H9 (cell line): ENCODE measurements around the gene MPZL3. TPM values are rescaled to one million over a fixed set of nuclear protein-coding genes. Genes with fewer than 3 reads are reported as not detected.
"Not testable (repeated sequence)": the region's sequence is repeated elsewhere in the genome, so short reads cannot be mapped to it uniquely, and the experiment has no call there.

Experiments used
- DNase-seq: peaks from one replicate; pipeline ENCODE4 v3.0.0-alpha.2; 2017
- H2AFZ ChIP-seq: one replicate; pipeline ENCODE4 v1.6.1; 2013; ENCODE audit warnings: mild to moderate bottlenecking, low read length, control low read depth, moderate library complexity
- H2AK5ac ChIP-seq: 2 replicates; pipeline ENCODE4 v1.6.1; 2013; ENCODE audit warnings: low read length, control low read depth, mixed read lengths; ENCODE audit not compliant: insufficient read length
- H2BK120ac ChIP-seq: one replicate; pipeline ENCODE4 v1.6.1; 2013; ENCODE audit warnings: low read depth, mild to moderate bottlenecking, low read length, control low read depth, inconsistent platforms; ENCODE audit not compliant: poor library complexity, severe bottlenecking
- H2BK12ac ChIP-seq: 2 replicates; pipeline ENCODE4 v1.6.1; 2013; ENCODE audit warnings: low read length, control low read depth, mixed read lengths, low read depth; ENCODE audit not compliant: insufficient read length
- H2BK15ac ChIP-seq: 2 replicates; pipeline ENCODE4 v1.6.1; 2013; ENCODE audit warnings: low read depth, low read length, control low read depth
- H2BK20ac ChIP-seq: one replicate; pipeline ENCODE4 v1.6.1; 2013; ENCODE audit warnings: low read depth, mild to moderate bottlenecking, low read length, control low read depth, inconsistent platforms; ENCODE audit not compliant: poor library complexity, severe bottlenecking
- H2BK5ac ChIP-seq: 2 replicates; pipeline ENCODE4 v1.6.1; 2013; ENCODE audit warnings: low read length, control low read depth, mixed read lengths; ENCODE audit not compliant: insufficient read length
- H3K14ac ChIP-seq: 2 replicates; pipeline ENCODE4 v1.6.1; 2013; ENCODE audit warnings: low read length, control low read depth; ENCODE audit not compliant: insufficient read depth
- H3K18ac ChIP-seq: 2 replicates; pipeline ENCODE4 v1.6.1; 2013; ENCODE audit warnings: low read depth, mild to moderate bottlenecking, mixed read lengths, low read length, control low read depth; ENCODE audit not compliant: insufficient read length
- H3K23ac ChIP-seq: 2 replicates; pipeline ENCODE4 v1.6.1; 2013; ENCODE audit warnings: low read length, control low read depth, mixed read lengths, low read depth; ENCODE audit not compliant: insufficient read length
- H3K23me2 ChIP-seq: 2 replicates; pipeline ENCODE4 v1.6.1; 2013; ENCODE audit warnings: low read depth, mild to moderate bottlenecking, mixed read lengths, low read length, control low read depth; ENCODE audit not compliant: insufficient read length, poor library complexity, severe bottlenecking
- H3K27ac ChIP-seq: 2 replicates; pipeline ENCODE4 v1.5.1; 2013; ENCODE audit warnings: low read length, control low read depth, mixed read lengths, low read depth; ENCODE audit not compliant: insufficient read length
- H3K27me3 ChIP-seq: 2 replicates; pipeline ENCODE4 v1.6.1; 2013; ENCODE audit warnings: low read length, control low read depth, inconsistent platforms; ENCODE audit not compliant: insufficient read depth
- H3K4ac ChIP-seq: 2 replicates; pipeline ENCODE4 v1.6.1; 2013; ENCODE audit warnings: low read depth, mild to moderate bottlenecking, control low read depth, inconsistent platforms, low read length, moderate library complexity
- H3K4me1 ChIP-seq: 2 replicates; pipeline ENCODE4 v1.6.1; 2013; ENCODE audit warnings: low read length, control low read depth, inconsistent platforms; ENCODE audit not compliant: insufficient read depth
- H3K4me2 ChIP-seq: 2 replicates; pipeline ENCODE4 v1.6.1; 2013; ENCODE audit warnings: low read length, control low read depth, mixed read lengths; ENCODE audit not compliant: insufficient read length, insufficient read depth
- H3K56ac ChIP-seq: 2 replicates; pipeline ENCODE4 v1.6.1; 2013; ENCODE audit warnings: low read depth, mild to moderate bottlenecking, mixed read lengths, low read length, control low read depth; ENCODE audit not compliant: insufficient read length
- H3K79me1 ChIP-seq: 2 replicates; pipeline ENCODE4 v1.6.1; 2013; ENCODE audit warnings: low read depth, mild to moderate bottlenecking, moderate library complexity, low read length, control low read depth, inconsistent platforms; ENCODE audit not compliant: insufficient read depth, poor library complexity, severe bottlenecking
- H3K79me2 ChIP-seq: 2 replicates; pipeline ENCODE4 v1.6.1; 2013; ENCODE audit warnings: low read length, control low read depth, inconsistent platforms; ENCODE audit not compliant: insufficient read depth
- H3K9ac ChIP-seq: 2 replicates; pipeline ENCODE4 v1.6.1; 2013; ENCODE audit warnings: low read length, control low read depth, mixed read lengths; ENCODE audit not compliant: insufficient read length; ENCODE audit errors: extremely low read depth
- H3K9me3 ChIP-seq: one replicate; pipeline ENCODE4 v1.6.1; 2013; ENCODE audit warnings: low read depth, low read length, inconsistent platforms; ENCODE audit not compliant: control insufficient read depth
- H3T11ph ChIP-seq: one replicate; pipeline ENCODE4 v1.6.1; 2013; ENCODE audit warnings: mild to moderate bottlenecking, low read length, control low read depth, inconsistent platforms
- H4K20me1 ChIP-seq: one replicate; pipeline ENCODE4 v1.6.1; 2013; ENCODE audit not compliant: control insufficient read depth, insufficient read length, insufficient read depth
- H4K5ac ChIP-seq: 2 replicates; pipeline ENCODE4 v1.6.1; 2013; ENCODE audit warnings: low read depth, mild to moderate bottlenecking, mixed read lengths, low read length, control low read depth; ENCODE audit not compliant: insufficient read length
- H4K8ac ChIP-seq: replicated peaks from 2 replicates; pipeline ENCODE4 v1.6.1; 2013; ENCODE audit warnings: low read length, control low read depth, mixed read lengths, low read depth; ENCODE audit not compliant: insufficient read length
- H4K91ac ChIP-seq: 2 replicates; pipeline ENCODE4 v1.6.1; 2013; ENCODE audit warnings: low read depth, mild to moderate bottlenecking, moderate library complexity, mixed read lengths, low read length, control low read depth; ENCODE audit not compliant: insufficient read length
- H3K27ac Mint-ChIP-seq, 3 experiments: 2 replicates in 2 of 3; 3 replicates in 1 of 3; pipeline ENCODE4 v1.8.0; 2020 to 2021; ENCODE audit warnings: mixed read lengths in 3 of 3, mild to moderate bottlenecking in 1 of 3, moderate library complexity in 1 of 3
- H3K27me3 Mint-ChIP-seq: 2 replicates; pipeline ENCODE4 v1.8.0; 2021; ENCODE audit warnings: low read depth, mild to moderate bottlenecking, moderate library complexity, mixed read lengths
- H3K36me3 Mint-ChIP-seq, 3 experiments: 2 replicates in 2 of 3; 3 replicates in 1 of 3; pipeline ENCODE4 v1.8.0; 2020 to 2021; ENCODE audit warnings: low read depth in 3 of 3, mixed read lengths in 3 of 3; ENCODE audit not compliant: insufficient read depth in 1 of 3
- H3K4me1 Mint-ChIP-seq, 2 experiments: 2 replicates each; pipeline ENCODE4 v1.8.0; 2020; ENCODE audit warnings: mixed read lengths in 2 of 2
- H3K4me3 Mint-ChIP-seq, 2 experiments: 2 replicates in 1 of 2; 3 replicates in 1 of 2; pipeline ENCODE4 v1.8.0; 2020 to 2021; ENCODE audit warnings: mild to moderate bottlenecking in 2 of 2, mixed read lengths in 2 of 2, moderate library complexity in 1 of 2
- H3K9me3 Mint-ChIP-seq, 2 experiments: 2 replicates in 1 of 2; 3 replicates in 1 of 2; pipeline ENCODE4 v1.8.0; 2020; ENCODE audit warnings: mild to moderate bottlenecking in 2 of 2, mixed read lengths in 2 of 2, moderate library complexity in 1 of 2
- CTCF ChIP-seq: fragments of 200-600 bp; sonication (generic); conservative IDR thresholded peaks from 3 replicates; pipeline ENCODE4 v1.8.0; 2021; ENCODE audit warnings: antibody characterized with exemption, mild to moderate bottlenecking
- WGBS: extraction: QIAGEN DNeasy Blood & Tissue Kit; methylation state at CpG from one replicate; pipeline ENCODE4 v1.1.7; 2013; ENCODE audit warnings: missing lambda C conversion rate, low lambda C conversion rate, mixed read lengths; ENCODE audit not compliant: insufficient read length; ENCODE audit errors: extremely low coverage; 5-methylcytosine and 5-hydroxymethylcytosine counted together
- total RNA-seq: library from RNA; stranded (reverse); gene quantifications from 2 replicates; pipeline ENCODE4 v1.2.1, GENCODE V29; 2021

The MPZL3 gene
- total RNA-seq, 1 experiment from 2014 or later, result 2.6 TPM

GRCh38 chr11:118193910-118194566 lies 58.1 kb downstream of the MPZL3 start:
- no peak for TF ChIP-seq CTCF
- Mint-ChIP-seq H3K36me3 (peaks cover 0 to 18% (median 4%) of the 10 kb centered on the region in 3 experiments; a peak in 4 of 7 replicates), H3K4me3 (no peak overlapping the region), H3K4me1 (peaks cover 39 to 41% of the 10 kb centered on the region in 2 experiments), H3K27ac (no peak overlapping the region; a peak in 1 of 7 replicates), H3K27me3 (peaks cover 26% of the 10 kb centered on the region), H3K9me3 (peaks cover 20 to 21% of the 10 kb centered on the region in 2 experiments)
- H3K79me2 ChIP-seq, result no peaks in the 10 kb centered on the region
- H3K9me3 ChIP-seq, result no peaks in the 10 kb centered on the region
- no peak overlapping the region for H2AFZ ChIP-seq
- no peak overlapping the region for H2AK5ac ChIP-seq
- H2BK5ac ChIP-seq, result no peak overlapping the region
- H2BK15ac ChIP-seq, result no peak overlapping the region
- H2BK120ac ChIP-seq, result no peak overlapping the region
- DNase-seq, result no peak
- H4K91ac ChIP-seq, result no peak overlapping the region
- no peak overlapping the region for H4K5ac ChIP-seq
- no peaks in the 10 kb centered on the region for H3K79me1 ChIP-seq
- H2BK12ac ChIP-seq, result no peak overlapping the region
- H4K8ac ChIP-seq, result no peak overlapping the region
- no peak overlapping the region for H3K14ac ChIP-seq
- H3K4me1 ChIP-seq, result no peaks in the 10 kb centered on the region
- H3K4me2 ChIP-seq, result no peak overlapping the region
- H3K9ac ChIP-seq, result no peak overlapping the region
- no peaks in the 10 kb centered on the region for H3K27me3 ChIP-seq
- H3K23me2 ChIP-seq, result no peaks in the 10 kb centered on the region
- H4K20me1 ChIP-seq, result no peaks in the 10 kb centered on the region
- H3K4ac ChIP-seq, result no peak overlapping the region
- H3K27ac ChIP-seq, result no peak overlapping the region
- no peak overlapping the region for H3K56ac ChIP-seq
- no peak overlapping the region for H2BK20ac ChIP-seq
- no peak overlapping the region for H3K23ac ChIP-seq
- H3K18ac ChIP-seq, result no peak overlapping the region
- H3T11ph ChIP-seq, result no peak overlapping the region
- no CpG with 5 or more reads among the region's 6 CpGs for WGBS

- H4K5ac ChIP-seq, result not testable (repeated sequence)
These were observed 59.3 kb downstream of the MPZL3 start for GRCh38 chr11:118192817-118193216.

More at GRCh38 chr11:118192817-118193216, 59.3 kb downstream of the MPZL3 start:
- H3K9me3 ChIP-seq, H3K4me3 Mint-ChIP-seq, H3K27ac Mint-ChIP-seq, H3K14ac ChIP-seq, H3K79me1 ChIP-seq, H4K91ac ChIP-seq, H3K18ac ChIP-seq, H2AFZ ChIP-seq, H2BK5ac ChIP-seq, H3K4me2 ChIP-seq, H3K23me2 ChIP-seq, H3T11ph ChIP-seq, H3K4me1 ChIP-seq, H3K23ac ChIP-seq, H4K20me1 ChIP-seq, H3K9ac ChIP-seq, H3K4ac ChIP-seq, H2BK15ac ChIP-seq, H3K56ac ChIP-seq, H2AK5ac ChIP-seq, H3K27ac ChIP-seq, H2BK12ac ChIP-seq, H3K79me2 ChIP-seq, DNase-seq, H3K27me3 ChIP-seq, H4K8ac ChIP-seq, H2BK20ac ChIP-seq, H2BK120ac ChIP-seq: not testable (repeated sequence)
- H3K36me3 Mint-ChIP-seq, result peaks cover 0 to 18% (median 4%) of the 10 kb centered on the region in 3 experiments; a peak in 4 of 7 replicates
- H3K4me1 Mint-ChIP-seq, result peaks cover 30 to 31% of the 10 kb centered on the region in 2 experiments
- H3K9me3 Mint-ChIP-seq, result peaks cover 20 to 21% of the 10 kb centered on the region in 2 experiments
- peaks cover 22% of the 10 kb centered on the region for H3K27me3 Mint-ChIP-seq
- WGBS, result no CpG with 5 or more reads among the region's 5 CpGs
